T-helper 1 cell treated with Interleukin-12 subunit alpha and Interleukin-12 subunit beta and Interleukin-4 antibody, amounts not matched to agents 30 μg/mL and 1 μg/mL, for 36 hours (primary cell): ENCODE data around the gene STIP1.

Experiments used
- H3K27ac Mint-ChIP-seq: one replicate; pipeline ENCODE4 v1.8.0; 2021; ENCODE audit warnings: mild to moderate bottlenecking, mixed read lengths
- H3K27me3 Mint-ChIP-seq: one replicate; pipeline ENCODE4 v1.8.0; 2021; ENCODE audit warnings: low read depth, mixed read lengths
- H3K36me3 Mint-ChIP-seq: one replicate; pipeline ENCODE4 v1.8.0; 2021; ENCODE audit warnings: low read depth, mixed read lengths
- H3K4me1 Mint-ChIP-seq: one replicate; pipeline ENCODE4 v1.8.0; 2021; ENCODE audit warnings: low read depth, mixed read lengths
- H3K4me3 Mint-ChIP-seq: one replicate; pipeline ENCODE4 v1.8.0; 2021; ENCODE audit warnings: mild to moderate bottlenecking, moderate library complexity, mixed read lengths
- H3K9me3 Mint-ChIP-seq: one replicate; pipeline ENCODE4 v1.8.0; 2021; ENCODE audit warnings: mixed read lengths

The STIP1 gene

DNA sequence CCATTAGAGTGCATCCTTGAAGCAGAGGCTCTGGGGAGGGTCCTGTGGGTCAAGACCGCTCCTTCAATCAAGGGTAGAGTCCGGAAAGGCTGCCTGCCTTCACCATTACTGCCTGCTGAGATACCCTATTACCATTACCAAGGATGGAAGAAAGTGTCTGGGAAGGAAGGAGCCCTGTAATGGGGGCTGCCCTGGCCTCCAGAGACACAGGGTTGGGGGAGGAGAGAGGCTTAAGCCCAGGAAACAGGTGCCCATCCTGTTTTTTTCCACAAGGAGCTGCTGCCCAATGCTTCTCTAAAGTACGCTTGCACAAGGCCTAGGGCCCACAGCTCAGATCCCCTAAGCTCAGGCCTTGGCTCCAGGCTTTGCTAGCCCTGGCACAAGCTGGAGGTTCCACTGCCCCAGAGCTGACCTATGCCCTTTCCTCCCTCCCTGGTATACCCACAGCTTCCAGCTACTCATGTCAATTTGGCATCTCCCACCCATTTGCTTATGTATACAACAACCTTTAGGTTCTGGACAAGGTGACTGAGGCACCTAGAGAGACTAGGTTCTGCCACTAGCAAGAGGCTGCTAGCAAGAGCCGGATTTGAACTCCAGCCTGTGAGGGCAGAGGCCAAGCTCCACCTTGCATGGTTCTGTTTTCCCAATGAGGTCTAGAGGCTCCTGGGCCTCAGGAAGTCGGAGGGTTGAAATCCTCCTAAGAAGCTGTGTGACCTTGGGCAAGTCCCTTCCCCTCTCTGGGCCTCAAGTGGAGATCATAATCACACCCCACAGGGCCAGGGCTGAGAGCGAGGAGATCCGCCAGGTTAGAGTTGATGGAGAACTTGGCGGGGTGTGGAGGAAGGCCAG, 63.8 kb downstream of the STIP1 start:
- no peak overlapping the region for H3K27ac Mint-ChIP-seq
- H3K36me3 Mint-ChIP-seq, result no peaks in the 10 kb centered on the region
- peaks cover 27% of the 10 kb centered on the region for H3K4me1 Mint-ChIP-seq
- H3K4me3 Mint-ChIP-seq, result peak overlapping the region; percentile 59
- H3K27me3 Mint-ChIP-seq, result no peaks in the 10 kb centered on the region
- H3K9me3 Mint-ChIP-seq, result no peaks in the 10 kb centered on the region

DNA sequence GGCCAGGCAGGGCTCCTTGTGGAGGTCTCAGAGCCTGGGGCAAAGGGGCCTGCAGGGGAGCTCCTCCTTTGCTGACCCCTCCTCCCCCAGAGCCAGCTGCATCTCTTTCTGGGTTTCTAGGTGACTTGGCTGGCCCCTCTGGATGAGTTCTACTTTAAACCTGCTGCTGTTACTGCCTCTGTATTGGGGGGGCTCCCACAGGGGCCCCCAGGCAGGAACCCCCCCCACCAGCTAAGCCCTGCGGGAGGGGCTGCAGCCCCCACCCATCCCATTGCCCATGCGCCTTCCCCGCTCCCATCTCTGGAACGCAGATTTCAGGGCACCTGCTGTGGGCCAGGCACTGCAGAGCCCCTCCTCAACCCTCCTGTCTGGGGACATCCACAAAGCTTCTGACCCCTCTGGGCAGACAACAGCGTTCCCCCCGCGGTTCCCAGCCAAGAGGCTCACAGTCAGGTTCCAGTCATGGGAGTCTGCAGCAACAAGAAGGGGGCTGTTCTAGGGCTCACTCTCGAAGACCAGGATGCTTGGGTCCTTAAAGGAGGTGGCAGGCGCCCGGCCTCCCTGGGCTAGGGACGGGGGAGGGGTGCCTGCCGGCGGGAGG, 64.5 kb downstream of the STIP1 start:
- no peak overlapping the region for H3K27ac Mint-ChIP-seq
- no peaks in the 10 kb centered on the region for H3K9me3 Mint-ChIP-seq
- H3K27me3 Mint-ChIP-seq, result no peaks in the 10 kb centered on the region
- H3K36me3 Mint-ChIP-seq, result peaks cover 2% of the 10 kb centered on the region
- H3K4me3 Mint-ChIP-seq, result peak overlapping the region; percentile 74
- peaks cover 23% of the 10 kb centered on the region for H3K4me1 Mint-ChIP-seq

DNA sequence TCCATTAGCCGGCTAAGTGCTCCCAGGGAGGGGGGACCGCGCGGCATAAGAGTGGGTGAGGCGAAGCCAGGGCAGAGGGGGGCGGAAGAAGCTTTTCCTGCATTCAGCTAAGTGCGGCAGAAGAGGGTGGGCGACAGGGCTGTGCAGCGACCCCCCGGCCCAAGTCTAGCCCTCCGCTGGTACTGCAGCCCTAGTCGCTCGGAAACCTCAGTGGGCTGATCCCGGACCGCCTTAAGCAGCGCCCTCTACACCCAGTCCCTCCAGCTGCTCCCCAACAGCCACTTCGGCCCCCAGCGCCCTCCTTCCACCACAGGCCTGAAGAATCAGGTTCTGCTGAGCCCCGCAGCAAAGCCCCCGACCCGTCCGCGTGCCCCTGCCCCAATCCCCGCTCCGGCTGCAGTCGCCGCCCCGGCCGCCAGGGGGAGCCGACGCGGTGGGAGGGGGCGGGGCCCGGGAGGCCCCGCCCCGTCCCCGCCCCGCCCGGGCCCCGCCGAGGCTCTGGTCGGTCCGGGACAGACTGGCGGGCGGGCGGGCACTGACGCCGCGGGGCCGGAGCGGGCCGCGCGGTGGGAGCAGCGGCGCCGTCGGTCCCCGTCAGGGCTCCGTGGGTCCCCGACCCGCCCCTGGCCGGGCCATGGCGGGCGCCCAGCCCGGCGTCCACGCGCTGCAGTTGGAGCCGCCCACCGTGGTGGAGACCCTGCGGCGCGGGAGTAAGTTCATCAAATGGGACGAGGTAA, 65.2 kb downstream of the STIP1 start, which contains the start of gene PLCB3:
PLCB3 (plus strand) TSS at position 515 of the 737 bp plus-strand sequence; CDS start at position 635, 120 bp downstream.
- Mint-ChIP-seq H3K4me3 (peak within 1 kb of the TSS; percentile 89), H3K9me3 (no peaks in the 10 kb centered on the region), H3K27me3 (no peaks in the 10 kb centered on the region), H3K4me1 (peaks cover 21% of the 10 kb centered on the region), H3K36me3 (peaks cover 2% of the 10 kb centered on the region), H3K27ac (peak within 1 kb of the TSS; percentile 71)

DNA sequence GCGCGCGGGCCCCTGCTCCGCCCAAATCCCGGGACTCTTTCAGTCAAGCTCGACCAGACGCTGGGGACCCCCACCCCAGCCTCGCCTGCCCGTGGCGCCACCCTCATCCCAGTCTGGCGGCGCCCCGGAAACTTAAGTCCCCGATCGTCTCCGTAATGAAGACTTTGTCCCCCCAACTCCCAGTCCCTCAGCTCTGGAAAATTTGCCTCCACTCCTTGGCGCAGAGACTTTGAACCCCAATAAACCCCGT, 65.7 kb downstream of the STIP1 start:
- peaks cover 21% of the 10 kb centered on the region for H3K4me1 Mint-ChIP-seq
- peak overlapping the region; percentile 89 for H3K4me3 Mint-ChIP-seq
- H3K9me3 Mint-ChIP-seq, result no peaks in the 10 kb centered on the region
- H3K27me3 Mint-ChIP-seq, result no peaks in the 10 kb centered on the region
- H3K36me3 Mint-ChIP-seq, result peaks cover 2% of the 10 kb centered on the region
- H3K27ac Mint-ChIP-seq, result peak overlapping the region; percentile 71

DNA sequence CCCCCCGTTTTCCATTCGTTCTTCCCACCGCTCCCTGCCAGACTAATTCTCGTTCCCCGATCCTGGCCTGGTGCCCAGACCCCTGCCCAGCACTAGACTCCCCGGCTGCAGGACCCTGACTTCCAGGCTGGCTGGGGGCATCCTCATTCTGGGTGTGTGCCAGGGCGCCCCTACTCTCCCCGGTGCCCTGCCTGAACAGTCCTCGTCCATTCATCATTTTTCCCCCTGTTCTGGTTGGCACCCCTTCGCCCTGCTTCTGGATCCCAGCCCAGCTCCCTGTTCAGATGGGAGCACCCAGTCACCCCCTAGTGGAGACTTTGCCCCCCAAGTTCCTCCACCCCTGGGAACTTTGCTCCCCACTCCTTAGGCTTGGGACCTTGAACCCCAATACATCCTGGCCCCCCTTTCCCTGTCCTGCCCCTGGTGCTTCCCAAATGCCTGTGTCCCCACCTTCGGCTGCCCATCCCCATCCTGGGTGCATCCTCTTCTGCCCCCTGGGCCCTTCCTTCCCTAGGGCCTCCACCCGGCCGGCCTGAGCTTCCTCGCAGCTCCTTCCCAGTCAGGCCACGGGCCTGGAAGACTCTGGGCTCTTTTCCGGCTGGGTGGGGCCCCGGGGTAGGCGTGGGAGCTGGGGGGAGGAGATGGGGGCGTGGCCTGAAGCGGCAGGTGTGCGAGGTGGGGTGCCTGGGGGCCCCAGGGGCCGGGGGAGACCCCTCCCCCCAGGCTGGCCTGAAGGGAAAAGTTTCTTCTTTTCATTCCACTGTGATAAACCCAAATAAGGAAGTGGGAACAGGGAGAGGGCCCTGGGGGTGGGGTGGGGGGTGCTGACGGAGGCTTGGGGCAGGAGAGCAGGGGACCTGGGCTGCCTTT, 66.3 kb downstream of the STIP1 start:
- Mint-ChIP-seq H3K4me1 (peaks cover 21% of the 10 kb centered on the region), H3K4me3 (peak overlapping the region; percentile 89), H3K27me3 (no peaks in the 10 kb centered on the region), H3K27ac (peak overlapping the region; percentile 71), H3K9me3 (no peaks in the 10 kb centered on the region), H3K36me3 (peaks cover 2% of the 10 kb centered on the region)

DNA sequence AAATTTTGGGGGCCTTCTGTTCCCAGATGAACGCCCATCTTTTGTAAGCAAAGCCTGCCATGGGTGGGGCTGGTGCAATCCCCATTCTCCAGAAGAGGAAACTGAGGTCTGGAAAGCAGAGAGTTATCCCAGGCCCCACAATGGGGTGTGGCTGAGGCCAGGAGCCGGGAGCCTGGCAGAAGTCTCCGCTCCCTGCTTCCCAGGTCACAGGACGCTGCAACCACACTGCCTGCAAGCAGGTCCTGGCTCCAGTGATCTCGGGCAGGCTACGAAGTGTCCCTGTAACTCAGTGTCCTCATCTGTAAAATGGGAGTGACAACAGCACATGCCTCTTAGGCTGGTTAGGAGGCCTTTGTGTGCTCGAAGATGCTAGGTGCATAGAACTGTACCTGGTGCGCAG, 67.1 kb downstream of the STIP1 start:
- peaks cover 18% of the 10 kb centered on the region for H3K4me1 Mint-ChIP-seq
- peaks cover 5% of the 10 kb centered on the region for H3K36me3 Mint-ChIP-seq
- peak overlapping the region; percentile 28 for H3K4me3 Mint-ChIP-seq
- H3K27ac Mint-ChIP-seq, result no peak overlapping the region
- H3K27me3 Mint-ChIP-seq, result no peaks in the 10 kb centered on the region
- H3K9me3 Mint-ChIP-seq, result no peaks in the 10 kb centered on the region

DNA sequence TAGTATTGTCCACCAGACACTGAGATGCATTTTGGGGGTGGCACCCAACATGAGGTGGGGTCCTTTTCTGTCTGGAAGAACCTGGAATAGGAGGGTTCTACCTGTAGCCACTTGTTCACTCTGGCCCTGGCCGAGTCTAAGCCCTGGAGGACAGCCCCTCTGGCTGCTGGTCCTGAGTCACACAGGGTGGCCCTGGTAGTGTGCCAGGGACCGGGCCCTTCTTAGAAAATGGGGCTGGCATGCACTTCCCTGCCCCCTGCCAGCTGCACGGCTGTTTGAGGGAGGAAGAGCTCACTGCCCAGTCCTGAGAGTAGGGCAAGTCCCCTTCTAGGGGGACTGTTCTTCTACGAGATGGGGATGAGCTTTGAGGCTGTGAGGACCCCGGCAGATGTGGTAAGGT, 67.5 kb downstream of the STIP1 start:
- Mint-ChIP-seq H3K4me1 (peaks cover 16% of the 10 kb centered on the region), H3K9me3 (no peaks in the 10 kb centered on the region), H3K4me3 (peak overlapping the region; percentile 28), H3K27me3 (no peaks in the 10 kb centered on the region), H3K27ac (no peak overlapping the region), H3K36me3 (peaks cover 5% of the 10 kb centered on the region)
